ENCODE data around the gene CIAO3.

CIAO3 gene

GRCh38 chr16:734981-735881, 5.6 kb downstream of the CIAO3 start:
- no peak for DNase-seq (ENCODE audit: low spot score)

- no peak for DNase-seq (ENCODE audit: low spot score)
These were observed 6.4 kb downstream of the CIAO3 start for GRCh38 chr16:734208-734980.

- DNase-seq (ENCODE audit: low spot score) = no peak
These were observed 7.2 kb downstream of the CIAO3 start for GRCh38 chr16:733382-734207.

- no peak for DNase-seq (ENCODE audit: low spot score)
These were observed 7.9 kb downstream of the CIAO3 start for GRCh38 chr16:732936-733335.

- DNase-seq (ENCODE audit: low spot score) = no peak
These were observed 8.5 kb downstream of the CIAO3 start for GRCh38 chr16:732332-732731.

GRCh38 chr16:730666-731509, 9.9 kb downstream of the CIAO3 start:
- no peak for DNase-seq (ENCODE audit: low spot score)

GRCh38 chr16:729768-730665, 10.8 kb downstream of the CIAO3 start:
- no peak for DNase-seq (ENCODE audit: low spot score)

- DNase-seq (ENCODE audit: low spot score) = no peak
These were observed 11.7 kb downstream of the CIAO3 start for GRCh38 chr16:728890-729744.

GRCh38 chr16:728131-728889, 12.5 kb downstream of the CIAO3 start:
- no peak for DNase-seq (ENCODE audit: low spot score)

GRCh38 chr16:727291-727977, 13.4 kb downstream of the CIAO3 start:
- DNase-seq (ENCODE audit: low spot score) = no peak

- DNase-seq (ENCODE audit: low spot score) = no peak
These were observed 14.1 kb downstream of the CIAO3 start, which contains the start of the genes CCDC78 and HAGHL for GRCh38 chr16:726438-727290. Gene CCDC78 (minus strand): TSS chr16:726443. CDS start chr16:726367, 76 bp downstream. Gene HAGHL (plus strand): TSS chr16:727106. CDS start chr16:727510, 404 bp downstream.

- DNase-seq (ENCODE audit: low spot score) = no peak
These were observed 14.7 kb downstream of the CIAO3 start for GRCh38 chr16:726188-726437.

- DNase-seq (ENCODE audit: low spot score) = no peak
These were observed 15.2 kb downstream of the CIAO3 start for GRCh38 chr16:725463-726187.

- DNase-seq (ENCODE audit: low spot score) = no peak
These were observed 15.8 kb downstream of the CIAO3 start for GRCh38 chr16:725041-725376.

- no peak for DNase-seq (ENCODE audit: low spot score)
These were observed 16.4 kb downstream of the CIAO3 start for GRCh38 chr16:724188-725040.

- DNase-seq (ENCODE audit: low spot score) = no peak
These were observed 17.1 kb downstream of the CIAO3 start for GRCh38 chr16:723695-724094.
